Measurements from ENCODE around the gene ALDH18A1.

DNA sequence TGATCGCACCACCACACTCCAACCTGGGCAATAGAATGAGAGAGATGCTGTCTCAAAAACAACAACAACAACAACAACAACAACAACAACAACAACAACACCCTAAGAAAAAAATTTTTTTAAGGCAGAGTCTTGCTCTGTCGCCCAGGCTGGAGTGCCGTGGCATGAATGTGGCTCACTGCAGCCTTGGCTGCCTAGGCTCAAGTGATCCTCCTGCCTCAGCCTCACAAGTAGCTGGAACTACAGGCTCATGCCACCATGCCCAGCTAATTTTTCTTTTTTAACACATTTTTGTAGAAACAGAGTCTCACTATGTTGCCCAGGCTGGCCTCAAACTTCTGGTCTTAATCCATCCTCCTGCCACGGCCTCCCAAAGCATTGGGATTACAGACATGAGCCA, 18.6 kb downstream of the ALDH18A1 start:
- no peak for TF ChIP-seq CTCF (IDR thresholded peaks at IDR 0.05)
- no peak for TF ChIP-seq POLR2A (IDR thresholded peaks at IDR 0.05)

Measured in thyroid gland (tissue), 4 donors.